ENCODE measurements around the gene MSANTD1. TPM values are rescaled to one million over a fixed set of nuclear protein-coding genes. Genes with fewer than 3 reads are reported as not detected.

MSANTD1 gene
- total RNA-seq, 2 donors from 2014 or later = 0.40 to 1.3 TPM

Other genes starting within 250 kb of the MSANTD1 start
- not detected for gene HTT-AS, start 174.6 kb upstream of the MSANTD1 start, total RNA-seq
- gene HTT, start 174.5 kb upstream of the MSANTD1 start, total RNA-seq = 10 to 100 TPM; 51.0 to 55.5 TPM
- 10 to 100 TPM; 18.0 to 25.7 TPM for gene RGS12, start 43.9 kb downstream of the MSANTD1 start, total RNA-seq
- gene HGFAC, start 192.8 kb downstream of the MSANTD1 start, total RNA-seq = under 1 TPM in 1 of 2 donors, not detected in 1; 0.52 TPM
- 1 to 10 TPM in 1 of 2 donors, under 1 TPM in 1; 0.80 to 1.5 TPM for gene DOK7, start 214.1 kb downstream of the MSANTD1 start, total RNA-seq

Measured in colonic mucosa (tissue), 2 donors.